SK-N-SH treated with all-trans-retinoic acid at 6 μM for 48 hours (cell line): ENCODE data around the gene ARSG.
"Not testable (repeated sequence)": the region's sequence is repeated elsewhere in the genome, so short reads cannot be mapped to it uniquely, and the experiment has no call there.

Experiments used
- ATAC-seq: fragments of 200-7000 bp; cut with Tn5 transposase; 3 replicates; pipeline ENCODE4 v1.9.1; 2020; ENCODE audit warnings: mild to moderate bottlenecking, moderate library complexity
- ARNTL ChIP-seq: fragments of 450-650 bp; formaldehyde crosslinking; IDR thresholded peaks from 2 replicates; pipeline ENCODE4 v1.5.0; 2020; ENCODE audit warnings: low read depth, mild to moderate bottlenecking, moderate library complexity, borderline replicate concordance
- BACH2 ChIP-seq: fragments of 250-450 bp; sonication (Bioruptor Pico); IDR thresholded peaks from 2 replicates; pipeline ENCODE4 v1.9.0; 2021; ENCODE audit warnings: mild to moderate bottlenecking, borderline replicate concordance
- CREB5 ChIP-seq: fragments of 250-450 bp; sonication (Bioruptor Pico); IDR thresholded peaks from 2 replicates; pipeline ENCODE4 v1.5.1; 2020; ENCODE audit warnings: low read depth, mild to moderate bottlenecking, moderate library complexity
- CSDC2 ChIP-seq: fragments of 250-450 bp; sonication (Bioruptor Pico); IDR thresholded peaks from 2 replicates; pipeline ENCODE4 v1.5.0; 2020; ENCODE audit warnings: mild to moderate bottlenecking, moderate library complexity
- CSRNP3 ChIP-seq: fragments of 250-450 bp; sonication (Bioruptor Pico); IDR thresholded peaks from 2 replicates; pipeline ENCODE4 v1.5.1; 2021; ENCODE audit warnings: mild to moderate bottlenecking, moderate library complexity
- ESRRG ChIP-seq: fragments of 250-450 bp; sonication (Bioruptor Pico); IDR thresholded peaks from 2 replicates; pipeline ENCODE4 v1.6.1; 2021; ENCODE audit warnings: mild to moderate bottlenecking
- GLIS3 ChIP-seq: fragments of 250-450 bp; sonication (Bioruptor Pico); IDR thresholded peaks from 2 replicates; pipeline ENCODE4 v1.5.0; 2020; ENCODE audit warnings: mild to moderate bottlenecking, moderate library complexity
- ISL1 ChIP-seq: fragments of 250-450 bp; sonication (Bioruptor Pico); IDR thresholded peaks from 2 replicates; pipeline ENCODE4 v2.1.2; 2022; ENCODE audit warnings: mild to moderate bottlenecking, moderate library complexity
- OSR1 ChIP-seq: fragments of 250-450 bp; sonication (Bioruptor Pico); IDR thresholded peaks from 2 replicates; pipeline ENCODE4 v1.8.0; 2022; ENCODE audit warnings: moderate library complexity, mild to moderate bottlenecking, inconsistent platforms
- PATZ1 ChIP-seq: fragments of 250-450 bp; sonication (Bioruptor Pico); IDR thresholded peaks from 2 replicates; pipeline ENCODE4 v1.8.0; 2020; ENCODE audit warnings: mild to moderate bottlenecking, moderate library complexity, borderline replicate concordance
- POU6F1 ChIP-seq: fragments of 250-450 bp; sonication (Bioruptor Pico); IDR thresholded peaks from 2 replicates; pipeline ENCODE4 v1.8.0; 2021; ENCODE audit warnings: low read depth, mild to moderate bottlenecking, moderate library complexity, borderline replicate concordance
- PPARA ChIP-seq: fragments of 250-450 bp; sonication (Bioruptor Pico); IDR thresholded peaks from 2 replicates; pipeline ENCODE4 v1.5.0; 2020; ENCODE audit warnings: mild to moderate bottlenecking, borderline replicate concordance
- RARB ChIP-seq: fragments of 250-450 bp; sonication (Bioruptor Pico); IDR thresholded peaks from 2 replicates; pipeline ENCODE4 v1.8.0; 2021; ENCODE audit warnings: mild to moderate bottlenecking, moderate library complexity
- SNAI2 ChIP-seq: fragments of 250-450 bp; sonication (Bioruptor Pico); IDR thresholded peaks from 2 replicates; pipeline ENCODE4 v1.5.0; 2020; ENCODE audit warnings: mild to moderate bottlenecking, moderate library complexity
- TCF4 ChIP-seq: fragments of 250-450 bp; sonication (Bioruptor Pico); IDR thresholded peaks from 2 replicates; pipeline ENCODE4 v1.8.0; 2021; ENCODE audit warnings: mild to moderate bottlenecking, moderate library complexity, borderline replicate concordance
- TOX ChIP-seq: fragments of 250-450 bp; sonication (Bioruptor Pico); IDR thresholded peaks from 2 replicates; pipeline ENCODE4 v1.8.0; 2021; ENCODE audit warnings: mild to moderate bottlenecking, moderate library complexity, borderline replicate concordance
- TSHZ2 ChIP-seq: fragments of 250-450 bp; sonication (Bioruptor Pico); IDR thresholded peaks from 2 replicates; pipeline ENCODE4 v1.5.0; 2020; ENCODE audit warnings: mild to moderate bottlenecking, moderate library complexity
- ZC3H10 ChIP-seq: fragments of 250-450 bp; sonication (Bioruptor Pico); IDR thresholded peaks from 2 replicates; pipeline ENCODE4 v1.5.1; 2021; ENCODE audit warnings: mild to moderate bottlenecking, moderate library complexity
- ZFP3 ChIP-seq: fragments of 250-450 bp; sonication (Bioruptor Pico); IDR thresholded peaks from 2 replicates; pipeline ENCODE4 v1.5.0; 2020; ENCODE audit warnings: mild to moderate bottlenecking, moderate library complexity
- ZFP30 ChIP-seq: fragments of 450-650 bp; formaldehyde crosslinking; IDR thresholded peaks from 2 replicates; pipeline ENCODE4 v1.5.0; 2022; ENCODE audit warnings: mild to moderate bottlenecking, moderate library complexity
- ZNF70 ChIP-seq: fragments of 450-650 bp; formaldehyde crosslinking; IDR thresholded peaks from 2 replicates; pipeline ENCODE4 v1.5.0; 2020; ENCODE audit warnings: mild to moderate bottlenecking, moderate library complexity
- ZNF8 ChIP-seq: fragments of 450-650 bp; formaldehyde crosslinking; IDR thresholded peaks from 2 replicates; pipeline ENCODE4 v1.5.0; 2020; ENCODE audit warnings: mild to moderate bottlenecking, moderate library complexity

The ARSG gene

GRCh38 chr17:68349157-68349556 lies 57.9 kb downstream of the ARSG start:
- no peak for ATAC-seq
- TF ChIP-seq TSHZ2 (CRISPR knock-in tag): no peak
- no peak for TF ChIP-seq BACH2 (CRISPR knock-in tag)
- TF ChIP-seq PATZ1 (CRISPR knock-in tag): no peak
- no peak for TF ChIP-seq CSDC2 (CRISPR knock-in tag)
- TF ChIP-seq ZC3H10 (CRISPR knock-in tag): no peak
- no peak for TF ChIP-seq PPARA
- no peak for TF ChIP-seq ARNTL (CRISPR knock-in tag)
- no peak for TF ChIP-seq CREB5 (CRISPR knock-in tag)
- no peak for TF ChIP-seq SNAI2

- TF ChIP-seq POU6F1 (CRISPR knock-in tag) (no peak), TCF4 (CRISPR knock-in tag) (peak; percentile 34; the same call in 1 of the 2 replicates), ZNF8 (CRISPR knock-in tag) (no peak), ISL1 (CRISPR knock-in tag) (peak; percentile 46)
- peak; percentile 82 for ATAC-seq
Observed at GRCh38 chr17:68351395-68351794, 60.1 kb downstream of the ARSG start.

GRCh38 chr17:68352041-68352440 lies 60.7 kb downstream of the ARSG start:
- ATAC-seq: no peak
- TF ChIP-seq BACH2 (CRISPR knock-in tag): no peak

GRCh38 chr17:68352671-68353070 lies 61.4 kb downstream of the ARSG start:
- ATAC-seq: not testable (repeated sequence)

GRCh38 chr17:68353111-68353521 lies 61.8 kb downstream of the ARSG start:
- no peak for ATAC-seq
- TF ChIP-seq TCF4 (CRISPR knock-in tag): no peak
- no peak for TF ChIP-seq TOX (CRISPR knock-in tag)
- no peak for TF ChIP-seq OSR1 (CRISPR knock-in tag)
- TF ChIP-seq CSRNP3 (CRISPR knock-in tag): no peak
- TF ChIP-seq PPARA: no peak
- TF ChIP-seq TSHZ2 (CRISPR knock-in tag): no peak
- no peak for TF ChIP-seq ZC3H10 (CRISPR knock-in tag)
- no peak for TF ChIP-seq BACH2 (CRISPR knock-in tag)
- no peak for TF ChIP-seq GLIS3
- no peak for TF ChIP-seq ZNF8 (CRISPR knock-in tag)
- TF ChIP-seq ARNTL (CRISPR knock-in tag): no peak
- TF ChIP-seq RARB (CRISPR knock-in tag): no peak
- no peak for TF ChIP-seq ZFP3 (CRISPR knock-in tag)
- TF ChIP-seq CREB5 (CRISPR knock-in tag): no peak
- TF ChIP-seq ZNF70 (CRISPR knock-in tag): no peak
- no peak for TF ChIP-seq ESRRG (CRISPR knock-in tag)
- no peak for TF ChIP-seq ZFP30 (CRISPR knock-in tag)
